Measurements from ENCODE around the gene C19orf53.

Gene C19orf53

GRCh38 chr19:13827656-13828055, 53.4 kb downstream of the C19orf53 start:
- DNase-seq: no peak

All from RPMI8226 (cell line).